HG03108 (cell line): Measurements from ENCODE around the gene PNP.
"Not testable (repeated sequence)": the region's sequence is repeated elsewhere in the genome, so short reads cannot be mapped to it uniquely, and the experiment has no call there.

ENCODE experiments used
- ATAC-seq: cut with Tn5 transposase; IDR thresholded peaks from one replicate; pipeline ENCODE4 v1.9.1; 2021; ENCODE audit warnings: moderate library complexity; ENCODE audit not compliant: unreplicated experiment

Gene PNP

DNA sequence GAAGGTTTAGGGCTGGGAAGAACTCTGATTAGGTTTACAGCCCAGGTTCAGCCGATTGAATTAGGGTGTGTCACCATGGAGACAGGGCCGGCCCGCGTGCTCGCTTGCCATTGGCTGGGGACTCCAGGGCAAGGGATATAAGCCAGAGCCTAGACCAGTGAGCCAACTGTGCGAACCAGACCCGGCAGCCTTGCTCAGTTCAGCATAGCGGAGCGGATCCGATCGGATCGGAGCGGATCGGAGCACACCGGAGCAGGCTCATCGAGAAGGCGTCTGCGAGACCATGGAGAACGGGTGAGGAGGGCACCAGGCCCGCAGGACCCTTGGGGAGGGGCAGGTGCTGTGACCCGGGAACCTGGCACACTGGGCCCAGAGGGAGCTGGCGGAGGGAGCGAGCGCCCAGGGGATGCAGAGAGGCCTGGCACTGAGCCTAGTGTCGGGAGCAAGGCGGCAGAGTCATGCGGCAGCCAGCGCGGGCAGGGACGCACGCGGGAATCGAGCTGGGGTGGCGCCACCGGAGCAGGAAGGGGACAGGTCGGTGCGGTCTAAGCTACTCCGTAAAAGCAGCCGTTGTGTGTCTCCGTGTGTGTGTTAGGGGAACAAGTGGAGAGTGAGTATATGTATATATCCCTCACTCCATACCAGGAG is at the start of gene PNP:
Gene PNP, plus strand, starts transcription at position 165 of the 648 bp plus-strand sequence. Its CDS starts 119 bp downstream, at position 284.
- peak; percentile 92 for ATAC-seq

DNA sequence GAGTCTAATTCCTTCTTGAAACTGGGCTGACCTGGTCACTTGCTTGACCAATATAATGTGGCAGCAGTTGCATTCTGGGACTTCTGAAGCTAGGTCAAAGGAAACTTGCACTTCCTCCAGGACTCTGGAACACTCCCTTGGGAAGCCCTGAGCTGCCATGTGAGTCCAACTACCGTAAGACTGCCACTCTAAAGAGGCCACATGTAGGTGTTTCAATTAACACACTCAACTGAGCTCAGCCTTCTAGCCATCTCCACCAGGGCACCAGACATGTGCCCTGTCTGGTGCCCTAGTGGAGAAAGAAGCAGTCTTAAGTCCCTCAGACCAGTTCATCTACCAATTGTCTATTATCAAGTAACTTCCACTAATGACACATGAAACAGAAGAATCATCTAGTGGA is 49.8 kb upstream of the PNP start:
- no peak for ATAC-seq

DNA sequence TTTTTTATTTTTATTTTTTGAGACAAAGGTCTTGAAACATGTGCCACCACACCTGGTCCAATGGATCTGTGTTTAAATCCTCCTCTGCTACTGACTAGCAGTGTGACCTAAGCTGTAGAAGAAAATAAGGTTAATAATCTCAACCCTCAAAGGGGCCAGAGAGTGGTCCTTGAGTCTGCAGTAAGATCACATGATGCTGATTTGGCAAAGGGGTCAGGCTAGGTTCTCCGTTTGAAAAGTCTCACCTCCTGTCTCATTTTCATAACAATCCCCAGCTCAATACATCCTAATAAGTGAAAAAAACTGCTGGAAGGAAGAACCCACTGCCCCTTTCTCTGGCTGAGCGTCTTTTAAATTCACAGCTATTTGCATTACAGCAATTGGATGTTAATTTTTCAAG is 47.9 kb upstream of the PNP start:
- no peak for ATAC-seq

- ATAC-seq: no peak
These were observed 46.3 kb upstream of the PNP start for GRCh38 chr14:20422886-20423285.

DNA sequence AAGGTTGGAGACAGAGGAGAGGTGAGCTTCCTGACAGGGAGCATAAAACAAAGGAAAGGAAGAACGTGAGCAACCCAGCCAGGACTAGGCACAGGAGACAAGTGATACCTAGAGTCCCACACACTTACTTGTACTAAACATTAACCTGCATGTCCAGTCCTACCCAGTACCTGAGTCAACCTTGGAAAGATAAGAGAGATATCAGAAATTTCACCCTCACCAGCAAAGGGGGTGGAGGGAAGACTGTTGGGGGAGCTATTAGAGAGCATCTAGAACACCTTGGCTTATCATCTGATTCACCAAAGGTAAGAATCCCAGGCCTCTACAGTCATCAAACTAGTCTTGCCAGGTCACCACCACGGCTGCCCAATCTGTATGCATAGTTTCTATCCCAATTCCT is 44.4 kb upstream of the PNP start:
- ATAC-seq: no peak

GRCh38 chr14:20427231-20428009 is 41.8 kb upstream of the PNP start:
- peak; percentile 59 for ATAC-seq

DNA sequence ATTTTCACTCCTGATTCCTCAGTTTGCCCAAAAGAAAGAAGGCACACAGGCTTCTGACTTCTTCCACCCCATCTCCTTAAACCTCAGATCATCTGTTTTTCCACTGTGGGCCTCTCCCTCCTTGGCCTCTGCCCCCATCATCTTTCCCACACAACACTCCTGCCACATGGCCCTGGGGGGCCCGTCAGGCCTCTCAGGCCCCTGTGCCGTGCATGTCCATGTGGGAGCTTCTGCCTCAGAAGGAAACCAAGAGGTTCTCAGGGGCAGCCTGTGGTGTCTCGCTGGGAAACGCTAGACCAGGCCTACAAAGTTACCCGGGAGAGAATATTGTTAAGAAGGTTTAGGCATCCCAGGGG is 41.2 kb upstream of the PNP start:
- no peak for ATAC-seq

DNA sequence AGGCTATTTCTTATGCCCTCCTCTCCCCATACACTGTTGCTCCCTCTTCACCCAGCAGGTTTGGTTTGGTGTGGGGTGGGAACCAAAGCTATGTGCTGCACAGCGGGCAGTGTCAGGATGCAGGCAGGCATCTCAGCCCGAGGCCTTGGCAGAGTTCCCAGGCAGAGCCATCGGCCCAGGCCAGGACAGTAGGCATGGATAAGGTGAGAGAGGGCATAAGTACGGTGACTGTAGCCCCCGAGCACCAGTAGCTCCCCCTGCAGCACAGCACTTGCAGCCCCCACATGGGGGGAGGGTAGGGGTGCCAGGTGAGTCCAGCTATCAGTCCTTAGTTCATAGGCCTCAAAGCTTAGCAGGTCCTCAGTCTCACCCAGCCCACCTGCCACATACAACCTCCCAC is 40.4 kb upstream of the PNP start:
- ATAC-seq: no peak

DNA sequence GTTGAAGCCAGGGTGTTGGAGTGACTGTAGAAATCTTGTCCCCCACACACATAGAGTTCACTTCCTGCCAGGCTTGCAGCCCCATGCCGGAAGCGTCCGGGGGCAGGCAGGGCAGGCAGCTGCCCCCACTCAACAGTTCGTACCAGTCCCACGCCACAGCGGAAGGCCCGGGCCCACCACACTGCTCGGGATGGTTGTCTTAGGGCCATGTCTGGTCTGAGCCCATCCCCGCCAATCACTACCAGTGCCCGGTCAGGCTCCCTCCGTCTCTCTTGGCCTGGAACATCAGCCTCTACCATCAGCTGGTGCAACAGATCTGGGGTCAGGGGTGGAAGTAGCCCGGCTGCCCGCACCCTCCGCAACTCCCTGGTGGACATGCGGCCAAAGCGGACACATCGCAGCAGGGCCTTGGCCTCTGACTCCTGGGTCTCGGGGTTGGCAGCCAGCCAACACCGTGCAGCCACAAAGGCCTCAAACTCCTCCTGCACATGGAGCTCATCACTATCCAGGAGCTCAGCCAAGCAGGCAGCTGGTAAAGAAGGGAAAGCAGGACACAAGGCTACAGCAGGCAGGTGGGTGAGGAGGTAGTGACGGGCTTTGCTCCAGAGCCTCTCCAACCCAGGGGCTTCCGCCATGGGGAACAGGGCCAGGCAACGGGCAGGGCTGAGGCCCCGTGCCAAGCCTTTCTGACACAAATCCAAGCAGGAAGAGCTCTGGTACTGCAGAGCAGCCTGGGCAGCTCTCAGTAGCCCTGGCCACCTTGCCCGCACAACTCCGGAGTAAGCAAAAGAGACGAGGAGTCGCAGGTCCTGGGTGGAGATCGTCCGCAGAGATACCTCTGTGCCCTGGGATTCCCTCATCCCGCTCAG is 39.2 kb upstream of the PNP start:
- ATAC-seq: no peak

GRCh38 chr14:20434701-20435581 is 34.3 kb upstream of the PNP start:
- no peak for ATAC-seq

- no peak for ATAC-seq
These were observed 33.4 kb upstream of the PNP start, which contains the start of gene KLHL33 for GRCh38 chr14:20435582-20436362. Gene KLHL33 (minus strand): TSS chr14:20436166. CDS start chr14:20435811, 355 bp downstream.

DNA sequence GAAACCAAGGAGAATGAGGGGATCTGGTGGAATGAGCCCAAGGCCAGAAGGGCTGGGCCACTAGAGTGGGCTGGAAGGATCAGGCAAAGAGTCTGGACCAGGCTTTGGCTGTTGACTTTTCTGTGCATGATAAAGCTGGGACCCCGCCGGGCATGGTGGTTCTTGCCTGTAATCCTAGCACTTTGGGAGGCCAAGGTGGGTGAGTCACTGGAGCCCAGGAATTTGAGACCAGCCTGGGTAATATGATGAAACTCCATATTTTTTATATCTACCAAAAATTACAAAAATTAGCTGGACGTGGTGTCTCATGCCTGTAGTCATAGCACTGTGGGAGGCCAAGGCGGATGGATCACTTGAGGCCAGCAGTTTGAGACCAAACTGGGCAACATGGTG is 32.8 kb upstream of the PNP start:
- no peak for ATAC-seq

DNA sequence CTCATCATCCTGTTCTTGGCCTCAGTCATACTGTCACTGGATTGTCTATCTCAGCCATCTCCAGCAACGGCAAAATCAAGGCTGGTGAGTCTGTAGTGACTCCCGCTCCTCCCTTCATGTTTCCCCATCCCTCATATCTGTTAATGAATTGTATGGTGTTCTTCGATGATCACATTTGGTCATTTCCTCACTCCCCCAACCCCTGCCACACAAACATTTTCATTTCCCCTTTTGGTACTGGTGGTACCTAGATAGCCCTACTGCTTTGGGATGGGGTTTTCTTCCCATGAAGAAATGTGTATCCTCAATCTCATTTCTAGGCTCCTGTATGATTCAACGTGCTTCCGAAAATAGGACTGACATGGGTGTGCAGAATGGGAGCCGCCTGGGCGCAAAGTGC is 30.5 kb upstream of the PNP start:
- ATAC-seq: no peak

DNA sequence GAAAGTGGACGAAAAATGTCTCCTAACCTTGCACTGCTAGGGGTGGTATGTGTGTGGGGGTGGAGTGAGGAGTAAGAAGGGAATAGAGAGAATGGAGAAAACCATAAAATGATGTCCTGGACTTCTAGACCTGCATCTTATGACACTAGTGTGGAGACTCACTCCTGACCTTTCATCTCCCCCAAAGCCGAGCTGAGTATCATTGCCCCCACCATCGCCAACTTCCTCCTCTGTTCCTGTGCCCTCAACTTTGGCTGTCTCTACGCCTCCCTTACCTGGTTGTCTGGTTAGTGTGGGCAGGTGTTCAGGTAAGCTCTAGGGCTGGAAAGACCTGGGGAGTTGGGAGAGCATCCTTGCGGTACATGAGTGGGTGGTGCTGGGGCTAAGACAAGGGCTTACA is 28.7 kb upstream of the PNP start:
- no peak for ATAC-seq

DNA sequence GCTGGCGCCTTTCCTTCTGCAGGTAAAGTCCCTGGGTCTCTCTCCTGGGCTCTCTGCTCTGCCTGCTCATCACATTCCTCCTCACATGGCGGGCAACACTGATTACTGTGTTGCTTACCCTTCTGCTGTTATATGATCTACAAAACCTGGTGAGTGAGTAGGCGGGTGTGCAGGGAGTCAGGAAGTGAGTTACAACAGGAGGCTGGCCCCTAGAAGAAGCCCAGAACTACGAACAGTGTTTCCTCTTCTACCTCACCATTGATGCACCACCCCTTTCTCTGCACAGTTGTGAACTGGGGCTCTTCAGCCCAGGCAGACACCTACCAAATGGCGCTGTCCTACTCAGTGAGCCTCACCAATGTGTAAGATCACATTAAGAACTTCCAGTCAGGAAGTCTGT is 28.3 kb upstream of the PNP start:
- ATAC-seq: no peak

- no peak for ATAC-seq
These were observed 27.7 kb upstream of the PNP start for GRCh38 chr14:20441461-20441860.

DNA sequence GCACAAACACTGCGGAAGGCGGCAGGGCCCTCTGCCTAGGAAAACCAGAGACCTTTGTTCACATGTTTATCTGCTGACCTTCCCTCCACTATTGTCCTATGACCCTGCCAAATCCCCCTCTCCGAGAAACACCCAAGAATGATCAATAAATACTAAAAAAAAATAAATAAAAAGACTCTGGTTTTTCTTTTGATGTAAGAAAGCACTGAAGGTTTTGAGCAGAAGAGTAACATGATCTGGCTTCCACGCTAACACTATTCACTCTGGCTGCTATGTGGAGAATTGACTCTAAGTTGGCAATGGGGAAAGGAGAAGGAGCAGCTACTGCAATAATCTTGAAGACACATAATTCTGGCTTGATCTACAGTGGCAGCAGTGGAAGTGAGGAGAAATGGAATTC is 25.6 kb upstream of the PNP start:
- ATAC-seq: not testable (repeated sequence)

DNA sequence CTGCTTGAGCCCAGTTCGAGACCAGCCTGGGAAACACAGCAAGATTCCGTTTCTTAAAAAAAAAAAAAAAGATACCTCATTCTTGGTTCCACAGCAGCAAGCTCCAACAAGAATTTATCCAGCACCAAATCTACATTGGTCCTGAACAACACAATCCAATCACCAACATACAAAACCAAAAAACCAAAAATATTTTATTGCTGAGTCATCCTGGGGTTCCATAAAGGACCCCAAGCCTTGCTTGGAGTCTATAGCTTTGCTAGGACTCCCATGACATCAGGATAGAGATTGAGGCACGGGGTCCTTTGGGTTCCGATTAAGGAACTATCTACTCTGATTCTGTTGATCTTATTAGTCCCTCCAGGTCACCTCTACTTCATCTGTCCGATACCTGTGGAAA is 22.3 kb upstream of the PNP start:
- no peak for ATAC-seq

- ATAC-seq: not testable (repeated sequence)
These were observed 16.4 kb upstream of the PNP start for GRCh38 chr14:20452831-20453230.
